Upper lobe of right lung (tissue), 1 donor: ENCODE data around the gene CELSR2. TPM values are rescaled to one million over a fixed set of nuclear protein-coding genes. Genes with fewer than 3 reads are reported as not detected.
"Not testable (repeated sequence)": the region's sequence is repeated elsewhere in the genome, so short reads cannot be mapped to it uniquely, and the experiment has no call there.

Experiments
- ATAC-seq: fragments of 200-7000 bp; cut with Tn5 transposase; one replicate; pipeline ENCODE4 v1.9.1; 2020; ENCODE audit warnings: mild to moderate bottlenecking, moderate library complexity
- DNase-seq: peaks from one replicate; pipeline ENCODE4 v3.0.0-alpha.2; 2020
- H3K27ac ChIP-seq: fragments of 200-600 bp; one replicate; pipeline ENCODE4 v1.8.0; 2022
- H3K27me3 ChIP-seq: fragments of 200-600 bp; one replicate; pipeline ENCODE4 v1.8.0; 2022; ENCODE audit warnings: mild to moderate bottlenecking
- H3K36me3 ChIP-seq: fragments of 200-600 bp; one replicate; pipeline ENCODE4 v1.8.0; 2022
- H3K4me1 ChIP-seq: fragments of 200-600 bp; one replicate; pipeline ENCODE4 v1.8.0; 2022
- H3K4me3 ChIP-seq: fragments of 200-600 bp; one replicate; pipeline ENCODE4 v1.8.0; 2022; ENCODE audit warnings: mild to moderate bottlenecking
- H3K9me3 ChIP-seq: fragments of 200-600 bp; one replicate; pipeline ENCODE4 v1.8.0; 2022
- CTCF ChIP-seq: fragments of 200-600 bp; IDR thresholded peaks from one replicate; pipeline ENCODE4 v1.8.0; 2022; ENCODE audit warnings: antibody characterized with exemption
- intact Hi-C: fragments of 100-400 bp; cut with DNase I; formaldehyde crosslinking; loops from one replicate; pipeline ENCODE4 v1.11.0; 2022
- total RNA-seq: library from RNA; stranded (reverse); fragmentation: NEBNext Ultra II Directional; extraction: Animal tissue kit (Norgen Biotek cat#: 25700); gene quantifications from one replicate; pipeline ENCODE4 v1.2.1, GENCODE V29; 2021
- donor health status: DM: no; HTN: yes; CAD: no; lungs with severe emphysema.

Gene CELSR2
- total RNA-seq, 1 donor from 2014 or later = 7.4 TPM

- peak overlapping the region; percentile 75 for H3K4me3 ChIP-seq
- H3K27ac ChIP-seq = peak overlapping the region; percentile 86
- ATAC-seq = no peak
- no peaks in the 10 kb centered on the region for H3K36me3 ChIP-seq
- H3K27me3 ChIP-seq = no peaks in the 10 kb centered on the region
- no peak for TF ChIP-seq CTCF
- DNase-seq = no peak
- H3K4me1 ChIP-seq = peaks cover 23% of the 10 kb centered on the region
- H3K9me3 ChIP-seq = no peaks in the 10 kb centered on the region
- intact Hi-C loops = loop anchor here (5.0 kb wide), 1 partner anchor 115 kb away; the partner anchor contains the start of gene SORT1
These were observed 33.2 kb downstream of the CELSR2 start for GRCh38 chr1:109282497-109282951.

GRCh38 chr1:109282952-109283747 is 33.8 kb downstream of the CELSR2 start, which contains the start of gene PSRC1:
Gene PSRC1 (minus strand): TSS chr1:109283145.
- H3K9me3 ChIP-seq = no peaks in the 10 kb centered on the region
- peaks cover 20% of the 10 kb centered on the region for H3K4me1 ChIP-seq
- intact Hi-C loops = loop anchor here (5.0 kb wide), 1 partner anchor 114 kb away; the partner anchor contains the start of gene SORT1
- H3K4me3 ChIP-seq = peak within 1 kb of the TSS; percentile 75
- peak within 1 kb of the TSS; percentile 86 for H3K27ac ChIP-seq
- TF ChIP-seq CTCF = peak; percentile 55
- H3K27me3 ChIP-seq = no peaks in the 10 kb centered on the region
- H3K36me3 ChIP-seq = no peaks in the 10 kb centered on the region
- DNase-seq = peak; percentile 97
- peak; percentile 99 for ATAC-seq

- no peak for ATAC-seq
- intact Hi-C loops = loop anchor here (5.0 kb wide), 1 partner anchor 113 kb away; the partner anchor contains the start of gene SORT1
- no peak for DNase-seq
- no peak for TF ChIP-seq CTCF
- Histone ChIP-seq H3K27me3 (no peaks in the 10 kb centered on the region), H3K36me3 (no peaks in the 10 kb centered on the region), H3K27ac (peak overlapping the region; percentile 86), H3K4me3 (peak overlapping the region; percentile 75), H3K4me1 (peaks cover 20% of the 10 kb centered on the region), H3K9me3 (no peaks in the 10 kb centered on the region)
These were observed 34.6 kb downstream of the CELSR2 start for GRCh38 chr1:109283748-109284600.

- peaks cover 16% of the 10 kb centered on the region for H3K4me1 ChIP-seq
- ATAC-seq, H3K27ac ChIP-seq, H3K36me3 ChIP-seq, H3K9me3 ChIP-seq, intact Hi-C loops, DNase-seq, H3K27me3 ChIP-seq, H3K4me3 ChIP-seq: not testable (repeated sequence)
These were observed 37.4 kb downstream of the CELSR2 start for GRCh38 chr1:109286762-109287161.

GRCh38 chr1:109290137-109290536 is 40.8 kb downstream of the CELSR2 start:
- Histone ChIP-seq H3K36me3 (no peaks in the 10 kb centered on the region), H3K27me3 (no peaks in the 10 kb centered on the region), H3K27ac (no peak overlapping the region), H3K9me3 (no peaks in the 10 kb centered on the region), H3K4me3 (no peak overlapping the region), H3K4me1 (no peaks in the 10 kb centered on the region)
- DNase-seq (no peak), ATAC-seq (no peak)
- intact Hi-C loops = no loop called here
- no peak for TF ChIP-seq CTCF
